GM23338 (cell line): ENCODE data around the gene LHX1. TPM values are rescaled to one million over a fixed set of nuclear protein-coding genes. Genes with fewer than 3 reads are reported as not detected.

Source experiments
- ATAC-seq: fragments of 200-7000 bp; cut with Tn5 transposase; 3 replicates; pipeline ENCODE4 v1.9.1; 2020
- DNase-seq: peaks from one replicate; pipeline ENCODE4 v3.0.0-alpha.2; 2015; ENCODE audit warnings: low spot score
- H2AFZ ChIP-seq: fragments of 200-600 bp; sonication (generic); 2 replicates; pipeline ENCODE4 v1.8.0; 2016; ENCODE audit warnings: antibody characterized with exemption, mild to moderate bottlenecking, moderate library complexity
- H3F3A ChIP-seq: fragments of 200-600 bp; sonication (generic); replicated peaks from 2 replicates; pipeline ENCODE4 v1.8.0; 2017; ENCODE audit warnings: antibody characterized with exemption, mixed run types, low read depth
- H3K27ac ChIP-seq: fragments of 200-600 bp; sonication (generic); 2 replicates; pipeline ENCODE4 v1.6.1; 2016; ENCODE audit warnings: low read depth
- H3K27me3 ChIP-seq: fragments of 200-600 bp; sonication (generic); 2 replicates; pipeline ENCODE4 v1.8.0; 2016; ENCODE audit warnings: mild to moderate bottlenecking, mixed run types, moderate library complexity; ENCODE audit not compliant: insufficient read depth
- H3K36me3 ChIP-seq: fragments of 200-600 bp; sonication (generic); 2 replicates; pipeline ENCODE4 v1.8.0; 2016; ENCODE audit warnings: mild to moderate bottlenecking; ENCODE audit not compliant: insufficient read depth
- H3K4me1 ChIP-seq: fragments of 200-600 bp; sonication (generic); 2 replicates; pipeline ENCODE4 v1.8.0; 2016; ENCODE audit warnings: mild to moderate bottlenecking, moderate library complexity; ENCODE audit not compliant: insufficient read depth
- H3K4me2 ChIP-seq: fragments of 200-600 bp; sonication (generic); 2 replicates; pipeline ENCODE4 v1.7.1; 2017; ENCODE audit warnings: mixed run types
- H3K4me3 ChIP-seq: fragments of 200-600 bp; sonication (generic); 2 replicates; pipeline ENCODE4 v1.6.1; 2016; ENCODE audit warnings: mixed run types
- H3K79me2 ChIP-seq: fragments of 200-600 bp; sonication (generic); replicated peaks from 2 replicates; pipeline ENCODE4 v1.8.0; 2017; ENCODE audit warnings: mild to moderate bottlenecking; ENCODE audit not compliant: insufficient read depth
- H3K9me2 ChIP-seq: fragments of 200-600 bp; sonication (generic); 2 replicates; pipeline ENCODE4 v1.8.0; 2017; ENCODE audit not compliant: insufficient read depth
- H4K20me1 ChIP-seq: fragments of 200-600 bp; sonication (generic); replicated peaks from 2 replicates; pipeline ENCODE4 v1.8.0; 2017; ENCODE audit warnings: mild to moderate bottlenecking; ENCODE audit not compliant: insufficient read depth
- H3K27ac Mint-ChIP-seq: 2 replicates; pipeline ENCODE4 v1.8.0; 2020; ENCODE audit warnings: inconsistent platforms, mild to moderate bottlenecking, moderate library complexity, mixed read lengths
- H3K27me3 Mint-ChIP-seq: 3 replicates; pipeline ENCODE4 v1.8.0; 2022; ENCODE audit warnings: low read depth, mild to moderate bottlenecking, moderate library complexity, mixed read lengths, inconsistent platforms; ENCODE audit not compliant: insufficient read depth, poor library complexity
- H3K36me3 Mint-ChIP-seq: 3 replicates; pipeline ENCODE4 v1.8.0; 2021; ENCODE audit warnings: low read depth, mild to moderate bottlenecking, inconsistent platforms, moderate library complexity, mixed read lengths
- H3K4me1 Mint-ChIP-seq: 3 replicates; pipeline ENCODE4 v1.8.0; 2020; ENCODE audit warnings: mild to moderate bottlenecking, inconsistent platforms, mixed read lengths
- H3K4me3 Mint-ChIP-seq: 3 replicates; pipeline ENCODE4 v1.8.0; 2021; ENCODE audit warnings: moderate library complexity, mild to moderate bottlenecking, inconsistent platforms, mixed read lengths
- H3K9me3 Mint-ChIP-seq: 3 replicates; pipeline ENCODE4 v1.8.0; 2020; ENCODE audit warnings: moderate library complexity, mild to moderate bottlenecking, inconsistent platforms, mixed read lengths
- CREB1 ChIP-seq: fragments of 250-450 bp; sonication (Bioruptor Pico); IDR thresholded peaks from 2 replicates; pipeline ENCODE4 v1.5.0; 2020; ENCODE audit warnings: low read depth, mild to moderate bottlenecking, moderate library complexity
- EZH2 ChIP-seq: fragments of 200-600 bp; sonication (generic); IDR thresholded peaks from one replicate; pipeline ENCODE4 v1.8.0; 2017; ENCODE audit warnings: antibody characterized with exemption, mild to moderate bottlenecking, low read depth; ENCODE audit not compliant: unreplicated experiment
- EZH2phosphoT487 ChIP-seq: fragments of 200-600 bp; sonication (generic); IDR thresholded peaks from one replicate; pipeline ENCODE4 v1.8.1; 2018; ENCODE audit warnings: antibody characterized with exemption; ENCODE audit not compliant: unreplicated experiment
- JUNB ChIP-seq: IDR thresholded peaks from one replicate; pipeline ENCODE4 v1.6.1; 2016; ENCODE audit warnings: antibody characterized with exemption; ENCODE audit not compliant: unreplicated experiment
- NANOG ChIP-seq: IDR thresholded peaks from 2 replicates; pipeline ENCODE4 v1.6.1; 2016; ENCODE audit warnings: antibody characterized with exemption, borderline replicate concordance
- POLR2AphosphoS5 ChIP-seq: IDR thresholded peaks from 2 replicates; pipeline ENCODE4 v1.6.1; 2016; ENCODE audit warnings: antibody characterized with exemption, low read depth
- REST ChIP-seq: IDR thresholded peaks from one replicate; pipeline ENCODE4 v1.6.1; 2018; ENCODE audit warnings: antibody characterized with exemption; ENCODE audit not compliant: unreplicated experiment
- STAT1 ChIP-seq: IDR thresholded peaks from one replicate; pipeline ENCODE4 v1.6.1; 2016; ENCODE audit warnings: antibody characterized with exemption; ENCODE audit not compliant: unreplicated experiment
- ZNF114 ChIP-seq: fragments of 250-450 bp; sonication (Bioruptor Pico); IDR thresholded peaks from 2 replicates; pipeline ENCODE4 v1.5.0; 2020; ENCODE audit warnings: mild to moderate bottlenecking, moderate library complexity
- ZNF331 ChIP-seq: fragments of 250-450 bp; sonication (Bioruptor Pico); IDR thresholded peaks from 2 replicates; pipeline ENCODE4 v1.5.0; 2020; ENCODE audit warnings: low read depth, mild to moderate bottlenecking, moderate library complexity
- polyA plus RNA-seq: library from polyadenylated mRNA; unstranded; fragments of >200 nt; fragmentation: Nextera tagmentation; extraction: Ambion mirVana; gene quantifications from 2 replicates; pipeline ENCODE4 v1.2.1, GENCODE V29; 2016
- total RNA-seq: library from RNA; depleted of rRNA; stranded (reverse); fragments of >200 nt; shearing (Covaris generic); gene quantifications from 2 replicates; pipeline ENCODE4 v1.2.3, GENCODE V29; 2014
- TF ChIP-seq, protein P1 (sequence below), 2 experiments: fragments of 200-600 bp in 1 of 2; sonication (generic) in 1 of 2; conservative IDR thresholded peaks; 2 replicates each; pipeline versions ENCODE4 v1.5.1 to v1.6.1; 2016 to 2017; ENCODE audit warnings: antibody characterized with exemption in 2 of 2, low read depth in 2 of 2, mild to moderate bottlenecking in 2 of 2, moderate library complexity in 1 of 2
- TF ChIP-seq, protein P2 (sequence below): fragments of 250-450 bp; sonication (Bioruptor Pico); IDR thresholded peaks from 2 replicates; pipeline ENCODE4 v1.5.0; 2020; ENCODE audit warnings: mild to moderate bottlenecking, moderate library complexity
- TF ChIP-seq, protein P3 (sequence below): IDR thresholded peaks from 2 replicates; pipeline ENCODE4 v1.6.1; 2016; ENCODE audit warnings: antibody characterized with exemption

LHX1 gene
- total and polyA plus RNA-seq, 2 experiments from 2014 or later = 0.52 to 0.74 TPM

DNA sequence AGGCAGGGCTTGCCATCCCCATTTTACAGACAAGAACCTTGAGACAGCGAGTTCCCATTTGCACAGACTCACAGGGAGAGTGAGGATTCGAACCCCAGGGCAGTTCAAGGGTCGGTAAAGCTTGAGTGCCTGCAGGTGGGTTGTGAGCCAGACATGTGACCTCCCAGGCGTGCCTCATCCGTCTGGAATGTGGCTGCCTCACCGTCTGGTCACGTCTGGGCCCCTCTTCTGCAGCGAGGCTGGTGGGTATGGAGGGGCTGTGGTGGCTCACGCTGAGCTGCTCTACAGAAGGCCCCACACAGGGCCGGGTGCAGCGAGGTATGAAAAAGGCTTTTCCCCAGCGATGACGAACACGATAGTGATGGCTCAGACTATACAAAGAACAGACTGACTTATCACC lies 35.8 kb upstream of the LHX1 start:
- ATAC-seq (peak; percentile 75), DNase-seq (peak; percentile 53)
- no peak overlapping the region for H3K4me3 ChIP-seq
- H3K4me3 Mint-ChIP-seq = no peak overlapping the region
- no peak overlapping the region for H3K27ac Mint-ChIP-seq
- H2AFZ ChIP-seq = 0 out of 2 replicates have a peak overlapping the region, but pooled peaks have one; percentile 59
- no peaks in the 10 kb centered on the region for H3K4me1 ChIP-seq
- no peaks in the 10 kb centered on the region for H3K36me3 Mint-ChIP-seq
- H3K4me1 Mint-ChIP-seq = peaks cover 14% of the 10 kb centered on the region
- TF ChIP-seq, protein P1, sequence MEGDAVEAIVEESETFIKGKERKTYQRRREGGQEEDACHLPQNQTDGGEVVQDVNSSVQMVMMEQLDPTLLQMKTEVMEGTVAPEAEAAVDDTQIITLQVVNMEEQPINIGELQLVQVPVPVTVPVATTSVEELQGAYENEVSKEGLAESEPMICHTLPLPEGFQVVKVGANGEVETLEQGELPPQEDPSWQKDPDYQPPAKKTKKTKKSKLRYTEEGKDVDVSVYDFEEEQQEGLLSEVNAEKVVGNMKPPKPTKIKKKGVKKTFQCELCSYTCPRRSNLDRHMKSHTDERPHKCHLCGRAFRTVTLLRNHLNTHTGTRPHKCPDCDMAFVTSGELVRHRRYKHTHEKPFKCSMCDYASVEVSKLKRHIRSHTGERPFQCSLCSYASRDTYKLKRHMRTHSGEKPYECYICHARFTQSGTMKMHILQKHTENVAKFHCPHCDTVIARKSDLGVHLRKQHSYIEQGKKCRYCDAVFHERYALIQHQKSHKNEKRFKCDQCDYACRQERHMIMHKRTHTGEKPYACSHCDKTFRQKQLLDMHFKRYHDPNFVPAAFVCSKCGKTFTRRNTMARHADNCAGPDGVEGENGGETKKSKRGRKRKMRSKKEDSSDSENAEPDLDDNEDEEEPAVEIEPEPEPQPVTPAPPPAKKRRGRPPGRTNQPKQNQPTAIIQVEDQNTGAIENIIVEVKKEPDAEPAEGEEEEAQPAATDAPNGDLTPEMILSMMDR (conservative IDR thresholded peaks at IDR 0.05; ENCODE audit: low read depth in 2 of 2) = no peak
- TF ChIP-seq NANOG = no peak
- no peak for TF ChIP-seq JUNB
- no peak for TF ChIP-seq EZH2phosphoT487
- TF ChIP-seq REST = no peak
- no peak for TF ChIP-seq EZH2
- TF ChIP-seq STAT1 = no peak
- TF ChIP-seq, protein P2, sequence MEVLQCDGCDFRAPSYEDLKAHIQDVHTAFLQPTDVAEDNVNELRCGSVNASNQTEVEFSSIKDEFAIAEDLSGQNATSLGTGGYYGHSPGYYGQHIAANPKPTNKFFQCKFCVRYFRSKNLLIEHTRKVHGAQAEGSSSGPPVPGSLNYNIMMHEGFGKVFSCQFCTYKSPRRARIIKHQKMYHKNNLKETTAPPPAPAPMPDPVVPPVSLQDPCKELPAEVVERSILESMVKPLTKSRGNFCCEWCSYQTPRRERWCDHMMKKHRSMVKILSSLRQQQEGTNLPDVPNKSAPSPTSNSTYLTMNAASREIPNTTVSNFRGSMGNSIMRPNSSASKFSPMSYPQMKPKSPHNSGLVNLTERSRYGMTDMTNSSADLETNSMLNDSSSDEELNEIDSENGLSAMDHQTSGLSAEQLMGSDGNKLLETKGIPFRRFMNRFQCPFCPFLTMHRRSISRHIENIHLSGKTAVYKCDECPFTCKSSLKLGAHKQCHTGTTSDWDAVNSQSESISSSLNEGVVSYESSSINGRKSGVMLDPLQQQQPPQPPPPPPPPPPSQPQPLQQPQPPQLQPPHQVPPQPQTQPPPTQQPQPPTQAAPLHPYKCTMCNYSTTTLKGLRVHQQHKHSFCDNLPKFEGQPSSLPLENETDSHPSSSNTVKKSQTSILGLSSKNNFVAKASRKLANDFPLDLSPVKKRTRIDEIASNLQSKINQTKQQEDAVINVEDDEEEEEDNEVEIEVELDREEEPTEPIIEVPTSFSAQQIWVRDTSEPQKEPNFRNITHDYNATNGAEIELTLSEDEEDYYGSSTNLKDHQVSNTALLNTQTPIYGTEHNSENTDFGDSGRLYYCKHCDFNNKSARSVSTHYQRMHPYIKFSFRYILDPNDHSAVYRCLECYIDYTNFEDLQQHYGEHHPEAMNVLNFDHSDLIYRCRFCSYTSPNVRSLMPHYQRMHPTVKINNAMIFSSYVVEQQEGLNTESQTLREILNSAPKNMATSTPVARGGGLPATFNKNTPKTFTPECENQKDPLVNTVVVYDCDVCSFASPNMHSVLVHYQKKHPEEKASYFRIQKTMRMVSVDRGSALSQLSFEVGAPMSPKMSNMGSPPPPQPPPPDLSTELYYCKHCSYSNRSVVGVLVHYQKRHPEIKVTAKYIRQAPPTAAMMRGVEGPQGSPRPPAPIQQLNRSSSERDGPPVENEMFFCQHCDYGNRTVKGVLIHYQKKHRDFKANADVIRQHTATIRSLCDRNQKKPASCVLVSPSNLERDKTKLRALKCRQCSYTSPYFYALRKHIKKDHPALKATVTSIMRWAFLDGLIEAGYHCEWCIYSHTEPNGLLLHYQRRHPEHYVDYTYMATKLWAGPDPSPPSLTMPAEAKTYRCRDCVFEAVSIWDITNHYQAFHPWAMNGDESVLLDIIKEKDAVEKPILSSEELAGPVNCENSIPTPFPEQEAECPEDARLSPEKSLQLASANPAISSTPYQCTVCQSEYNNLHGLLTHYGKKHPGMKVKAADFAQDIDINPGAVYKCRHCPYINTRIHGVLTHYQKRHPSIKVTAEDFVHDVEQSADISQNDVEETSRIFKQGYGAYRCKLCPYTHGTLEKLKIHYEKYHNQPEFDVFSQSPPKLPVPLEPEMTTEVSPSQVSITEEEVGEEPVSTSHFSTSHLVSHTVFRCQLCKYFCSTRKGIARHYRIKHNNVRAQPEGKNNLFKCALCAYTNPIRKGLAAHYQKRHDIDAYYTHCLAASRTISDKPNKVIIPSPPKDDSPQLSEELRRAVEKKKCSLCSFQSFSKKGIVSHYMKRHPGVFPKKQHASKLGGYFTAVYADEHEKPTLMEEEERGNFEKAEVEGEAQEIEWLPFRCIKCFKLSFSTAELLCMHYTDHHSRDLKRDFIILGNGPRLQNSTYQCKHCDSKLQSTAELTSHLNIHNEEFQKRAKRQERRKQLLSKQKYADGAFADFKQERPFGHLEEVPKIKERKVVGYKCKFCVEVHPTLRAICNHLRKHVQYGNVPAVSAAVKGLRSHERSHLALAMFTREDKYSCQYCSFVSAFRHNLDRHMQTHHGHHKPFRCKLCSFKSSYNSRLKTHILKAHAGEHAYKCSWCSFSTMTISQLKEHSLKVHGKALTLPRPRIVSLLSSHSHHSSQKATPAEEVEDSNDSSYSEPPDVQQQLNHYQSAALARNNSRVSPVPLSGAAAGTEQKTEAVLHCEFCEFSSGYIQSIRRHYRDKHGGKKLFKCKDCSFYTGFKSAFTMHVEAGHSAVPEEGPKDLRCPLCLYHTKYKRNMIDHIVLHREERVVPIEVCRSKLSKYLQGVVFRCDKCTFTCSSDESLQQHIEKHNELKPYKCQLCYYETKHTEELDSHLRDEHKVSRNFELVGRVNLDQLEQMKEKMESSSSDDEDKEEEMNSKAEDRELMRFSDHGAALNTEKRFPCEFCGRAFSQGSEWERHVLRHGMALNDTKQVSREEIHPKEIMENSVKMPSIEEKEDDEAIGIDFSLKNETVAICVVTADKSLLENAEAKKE (CRISPR knock-in tag) = no peak
- no peak for TF ChIP-seq ZNF331 (CRISPR knock-in tag)
- TF ChIP-seq POLR2AphosphoS5 = no peak
- TF ChIP-seq, protein P3, sequence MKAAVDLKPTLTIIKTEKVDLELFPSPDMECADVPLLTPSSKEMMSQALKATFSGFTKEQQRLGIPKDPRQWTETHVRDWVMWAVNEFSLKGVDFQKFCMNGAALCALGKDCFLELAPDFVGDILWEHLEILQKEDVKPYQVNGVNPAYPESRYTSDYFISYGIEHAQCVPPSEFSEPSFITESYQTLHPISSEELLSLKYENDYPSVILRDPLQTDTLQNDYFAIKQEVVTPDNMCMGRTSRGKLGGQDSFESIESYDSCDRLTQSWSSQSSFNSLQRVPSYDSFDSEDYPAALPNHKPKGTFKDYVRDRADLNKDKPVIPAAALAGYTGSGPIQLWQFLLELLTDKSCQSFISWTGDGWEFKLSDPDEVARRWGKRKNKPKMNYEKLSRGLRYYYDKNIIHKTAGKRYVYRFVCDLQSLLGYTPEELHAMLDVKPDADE = no peak
- TF ChIP-seq CREB1 (CRISPR knock-in tag) = no peak
- no peak for TF ChIP-seq ZNF114
- no peaks in the 10 kb centered on the region for H3K9me3 Mint-ChIP-seq
- H3F3A ChIP-seq = no peaks in the 10 kb centered on the region
- H3K27me3 Mint-ChIP-seq = peaks cover 12% of the 10 kb centered on the region
- H3K27ac ChIP-seq = no peak overlapping the region
- no peaks in the 10 kb centered on the region for H4K20me1 ChIP-seq
- no peaks in the 10 kb centered on the region for H3K9me2 ChIP-seq
- H3K27me3 ChIP-seq = no peaks in the 10 kb centered on the region
- no peak overlapping the region for H3K4me2 ChIP-seq
- no peaks in the 10 kb centered on the region for H3K79me2 ChIP-seq
- H3K36me3 ChIP-seq = no peaks in the 10 kb centered on the region
